Measurements from ENCODE around the gene SLC51A.
"Not testable (repeated sequence)": the region's sequence is repeated elsewhere in the genome, so short reads cannot be mapped to it uniquely, and the experiment has no call there.

SLC51A gene

DNA sequence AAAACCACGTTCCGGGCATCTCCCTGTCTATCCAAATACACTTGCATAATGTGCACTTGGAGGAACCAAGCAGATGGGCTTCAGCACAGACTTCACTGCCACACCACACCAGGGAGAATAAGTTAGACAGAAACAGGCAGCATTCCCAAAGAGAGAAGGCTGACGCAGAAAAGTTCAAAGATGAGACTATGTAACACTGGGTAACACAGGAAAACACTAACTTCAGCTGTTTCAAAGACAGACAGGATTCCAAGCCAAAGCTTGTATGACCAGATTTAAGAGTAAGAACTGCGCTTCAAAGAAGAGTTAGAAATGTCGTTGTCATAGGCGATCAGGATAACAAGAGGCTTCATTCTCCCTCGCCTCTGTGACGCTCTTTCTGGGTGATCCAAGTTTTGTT, 19.9 kb downstream of the SLC51A start:
- Histone ChIP-seq H3K36me3 (replicated peaks) (peaks cover 28% of the 10 kb centered on the region), H3K27ac (no peak overlapping the region), H3K27me3 (replicated peaks) (no peaks in the 10 kb centered on the region), H3K4me3 (ENCODE audit: low read depth, low read length) (no peak overlapping the region)
- DNase-seq, result no peak
- in situ Hi-C loops (cut with HindIII; ENCODE audit: low pct_ligation_motif_present, low sequenced_read_pairs), result no loop called here
- TF ChIP-seq, protein P1, sequence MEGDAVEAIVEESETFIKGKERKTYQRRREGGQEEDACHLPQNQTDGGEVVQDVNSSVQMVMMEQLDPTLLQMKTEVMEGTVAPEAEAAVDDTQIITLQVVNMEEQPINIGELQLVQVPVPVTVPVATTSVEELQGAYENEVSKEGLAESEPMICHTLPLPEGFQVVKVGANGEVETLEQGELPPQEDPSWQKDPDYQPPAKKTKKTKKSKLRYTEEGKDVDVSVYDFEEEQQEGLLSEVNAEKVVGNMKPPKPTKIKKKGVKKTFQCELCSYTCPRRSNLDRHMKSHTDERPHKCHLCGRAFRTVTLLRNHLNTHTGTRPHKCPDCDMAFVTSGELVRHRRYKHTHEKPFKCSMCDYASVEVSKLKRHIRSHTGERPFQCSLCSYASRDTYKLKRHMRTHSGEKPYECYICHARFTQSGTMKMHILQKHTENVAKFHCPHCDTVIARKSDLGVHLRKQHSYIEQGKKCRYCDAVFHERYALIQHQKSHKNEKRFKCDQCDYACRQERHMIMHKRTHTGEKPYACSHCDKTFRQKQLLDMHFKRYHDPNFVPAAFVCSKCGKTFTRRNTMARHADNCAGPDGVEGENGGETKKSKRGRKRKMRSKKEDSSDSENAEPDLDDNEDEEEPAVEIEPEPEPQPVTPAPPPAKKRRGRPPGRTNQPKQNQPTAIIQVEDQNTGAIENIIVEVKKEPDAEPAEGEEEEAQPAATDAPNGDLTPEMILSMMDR (IDR thresholded peaks at IDR 0.05; ENCODE audit: low read depth, low read length, missing control alignments), result no peak

DNA sequence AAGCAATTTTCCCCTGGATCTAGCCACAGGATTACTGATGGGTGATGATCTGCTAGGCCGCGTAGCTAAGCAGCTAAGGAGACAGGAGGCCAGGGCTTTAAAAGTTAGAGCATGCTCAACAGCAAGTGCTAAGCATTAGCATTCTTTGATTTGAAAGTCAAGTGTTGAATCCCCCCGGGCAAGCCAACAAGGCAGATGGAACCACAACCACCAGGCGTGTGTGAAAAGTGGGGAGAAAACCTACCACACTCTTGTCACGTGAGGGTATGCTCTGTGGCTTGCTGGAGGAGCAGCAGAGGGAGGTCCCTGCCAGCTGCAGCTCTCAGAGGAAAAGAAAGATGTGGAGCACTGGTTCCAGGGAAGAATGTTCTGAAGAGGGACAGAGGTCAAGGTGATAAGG, 20.9 kb downstream of the SLC51A start:
- TF ChIP-seq, protein P1 (IDR thresholded peaks at IDR 0.05; ENCODE audit: low read depth, low read length, missing control alignments), result no peak
- H3K27me3 ChIP-seq (replicated peaks), result no peaks in the 10 kb centered on the region
- H3K36me3 ChIP-seq (replicated peaks), result peaks cover 38% of the 10 kb centered on the region
- DNase-seq, result no peak
- H3K27ac ChIP-seq, result no peak overlapping the region
- H3K4me3 ChIP-seq (ENCODE audit: low read depth, low read length), result no peak overlapping the region
- in situ Hi-C loops (cut with HindIII; ENCODE audit: low pct_ligation_motif_present, low sequenced_read_pairs), result no loop called here

DNA sequence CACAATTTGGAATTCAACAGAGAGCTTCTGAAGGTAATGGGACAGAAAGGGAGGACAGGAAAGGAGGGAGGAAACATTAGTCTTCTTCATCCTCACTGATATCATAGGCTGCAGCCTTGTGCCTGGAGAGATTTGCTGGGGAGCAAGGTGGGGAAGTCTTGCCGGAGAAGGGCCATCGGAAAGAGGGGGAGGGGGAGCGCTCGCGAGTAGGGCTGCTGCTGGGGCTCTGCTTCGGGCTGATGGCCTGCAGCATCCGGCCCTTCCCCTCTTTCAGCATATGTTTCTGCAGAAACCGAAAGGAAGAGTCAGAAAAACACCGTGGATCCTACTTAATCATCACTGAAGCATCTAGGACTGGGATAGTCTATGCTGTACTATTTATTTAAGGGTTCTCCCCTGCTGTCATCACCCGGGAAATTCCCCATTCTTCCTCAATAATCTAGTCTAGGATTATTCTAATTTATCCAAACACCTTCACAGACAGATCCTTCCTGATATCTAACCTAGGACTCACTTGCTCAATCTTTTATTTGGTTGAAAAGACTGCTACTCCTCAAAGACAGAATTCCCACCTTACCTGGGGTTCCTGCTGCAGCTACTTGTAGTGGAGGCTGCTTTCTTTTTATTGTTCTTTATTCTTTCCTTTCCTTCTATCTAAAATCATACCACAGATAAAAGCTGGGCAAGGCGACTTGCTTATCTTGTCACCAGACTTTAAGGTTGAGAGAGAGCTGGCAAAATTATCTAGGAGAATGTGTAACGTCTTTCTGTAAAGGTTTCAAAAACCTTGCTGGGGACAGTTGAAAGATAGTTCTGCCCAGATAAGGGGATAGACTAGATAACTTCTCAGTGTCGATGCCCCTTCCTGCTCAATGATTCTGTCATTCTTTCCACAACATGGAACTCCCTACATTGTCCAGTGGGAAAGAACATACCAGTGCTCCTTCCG, 22.6 kb downstream of the SLC51A start:
- H3K4me3 ChIP-seq (ENCODE audit: low read depth, low read length), result no peak overlapping the region
- H3K27ac ChIP-seq, result peak overlapping the region; percentile 47
- TF ChIP-seq, protein P1 (IDR thresholded peaks at IDR 0.05; ENCODE audit: low read depth, low read length, missing control alignments), result no peak
- DNase-seq, result peak; percentile 56
- peaks cover 38% of the 10 kb centered on the region for H3K36me3 ChIP-seq (replicated peaks)
- no peaks in the 10 kb centered on the region for H3K27me3 ChIP-seq (replicated peaks)
- in situ Hi-C loops (cut with HindIII; ENCODE audit: low pct_ligation_motif_present, low sequenced_read_pairs), result no loop called here

DNA sequence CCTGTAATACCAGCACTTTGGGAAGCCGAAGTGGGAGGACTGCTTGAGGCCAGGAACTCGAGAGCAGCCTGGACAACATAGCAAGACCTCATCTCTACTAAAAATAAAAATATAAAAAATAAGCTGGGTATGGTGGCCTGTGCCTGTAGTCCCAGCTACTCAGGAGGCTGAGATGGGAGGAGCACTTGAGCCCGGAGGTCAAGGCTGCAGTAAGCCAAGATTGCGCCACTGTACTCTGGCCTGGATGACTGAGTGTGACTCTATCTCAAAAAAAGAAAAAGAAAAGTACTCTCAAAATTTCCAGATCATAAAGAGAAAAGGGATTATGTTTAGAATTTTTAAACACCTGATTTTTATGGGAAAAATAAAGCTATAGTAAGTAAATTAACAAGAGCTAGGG, 24.1 kb downstream of the SLC51A start:
- H3K36me3 ChIP-seq (replicated peaks), result peaks cover 40% of the 10 kb centered on the region
- DNase-seq, result no peak
- no peak overlapping the region for H3K4me3 ChIP-seq (ENCODE audit: low read depth, low read length)
- no peak overlapping the region for H3K27ac ChIP-seq
- in situ Hi-C loops (cut with HindIII; ENCODE audit: low pct_ligation_motif_present, low sequenced_read_pairs), result no loop called here
- no peaks in the 10 kb centered on the region for H3K27me3 ChIP-seq (replicated peaks)
- TF ChIP-seq, protein P1 (IDR thresholded peaks at IDR 0.05; ENCODE audit: low read depth, low read length, missing control alignments), result no peak

DNA sequence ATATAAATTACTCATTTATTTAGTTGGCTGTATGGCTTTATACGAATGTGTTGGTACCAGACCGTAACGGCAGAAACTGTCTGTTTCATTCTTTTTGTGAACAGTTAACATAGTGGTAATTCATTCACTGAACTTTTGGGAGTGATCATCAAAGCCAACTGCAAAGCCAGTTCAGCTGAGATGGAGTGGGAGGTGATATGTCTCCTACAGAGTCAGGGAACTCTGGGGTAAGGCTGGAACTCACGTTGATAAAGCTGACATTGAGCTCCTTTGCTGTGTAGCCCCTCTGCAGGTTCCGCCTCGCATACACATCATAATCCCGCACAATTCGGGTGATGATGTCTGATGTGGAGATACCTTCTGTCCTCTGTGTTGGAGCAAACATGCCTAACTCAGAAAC, 25.4 kb downstream of the SLC51A start:
- Histone ChIP-seq H3K36me3 (replicated peaks) (peaks cover 48% of the 10 kb centered on the region), H3K27ac (no peak overlapping the region), H3K27me3 (replicated peaks) (no peaks in the 10 kb centered on the region), H3K4me3 (ENCODE audit: low read depth, low read length) (no peak overlapping the region)
- in situ Hi-C loops (cut with HindIII; ENCODE audit: low pct_ligation_motif_present, low sequenced_read_pairs), result no loop called here
- no peak for DNase-seq
- TF ChIP-seq, protein P1 (IDR thresholded peaks at IDR 0.05; ENCODE audit: low read depth, low read length, missing control alignments), result no peak

DNA sequence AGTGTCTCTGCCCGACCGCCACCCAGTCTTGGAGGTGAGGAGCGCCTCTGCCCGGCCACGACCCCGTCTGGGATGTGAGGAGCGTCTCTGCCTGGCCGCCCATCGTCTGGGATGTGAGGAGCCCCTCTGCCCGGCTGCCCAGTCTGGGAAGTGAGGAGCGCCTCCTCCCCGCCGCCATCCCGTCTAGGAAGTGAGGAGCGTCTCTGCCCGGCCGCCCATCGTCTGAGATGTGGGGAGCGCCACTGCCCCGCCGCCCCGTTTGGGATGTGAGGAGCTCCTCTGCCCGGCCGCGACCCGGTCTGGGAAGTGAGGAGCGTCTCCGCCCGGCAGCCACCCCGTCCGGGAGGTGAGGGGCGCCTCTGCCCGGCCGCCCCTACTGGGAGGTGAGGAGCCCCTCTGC, 27.8 kb downstream of the SLC51A start:
- H3K36me3 ChIP-seq (replicated peaks), result peaks cover 48% of the 10 kb centered on the region
- DNase-seq, result not testable (repeated sequence)

More for the DNA sequence above, 27.8 kb downstream of the SLC51A start:
- H3K4me3 ChIP-seq (ENCODE audit: low read depth, low read length); H3K27me3 ChIP-seq (replicated peaks); H3K27ac ChIP-seq; in situ Hi-C loops (cut with HindIII; ENCODE audit: low pct_ligation_motif_present, low sequenced_read_pairs): not testable (repeated sequence)
